ENCODE results near the gene HNRNPLL.
"Not testable (repeated sequence)": the region's sequence is repeated elsewhere in the genome, so short reads cannot be mapped to it uniquely, and the experiment has no call there.

The HNRNPLL gene

GRCh38 chr2:38619458-38620164 lies 16.9 kb upstream of the HNRNPLL start:
- DNase-seq: no peak

DNA sequence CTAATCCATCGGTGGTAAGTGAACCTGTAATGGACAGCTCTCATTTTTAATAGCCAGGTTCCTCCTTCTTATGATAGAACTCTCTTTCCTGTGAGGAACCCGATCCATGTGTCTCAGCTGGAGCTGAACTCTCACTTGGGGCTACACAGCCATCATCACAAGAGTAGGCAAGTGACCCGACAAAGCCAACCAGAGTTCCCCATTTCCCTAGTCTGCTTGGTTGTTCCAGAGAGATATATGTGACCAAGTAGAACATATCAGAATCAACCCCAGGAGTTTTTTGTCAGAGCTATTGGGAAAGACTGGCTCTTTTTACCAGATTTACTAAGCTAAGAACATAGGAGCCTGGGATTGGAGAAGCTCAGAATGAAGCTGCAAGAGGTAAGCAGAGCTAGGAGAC lies 14.6 kb upstream of the HNRNPLL start:
- DNase-seq: no peak

GRCh38 chr2:38615237-38615636 lies 12.5 kb upstream of the HNRNPLL start:
- DNase-seq: no peak

- no peak for DNase-seq
Observed at GRCh38 chr2:38613849-38614213, 11.1 kb upstream of the HNRNPLL start.

DNA sequence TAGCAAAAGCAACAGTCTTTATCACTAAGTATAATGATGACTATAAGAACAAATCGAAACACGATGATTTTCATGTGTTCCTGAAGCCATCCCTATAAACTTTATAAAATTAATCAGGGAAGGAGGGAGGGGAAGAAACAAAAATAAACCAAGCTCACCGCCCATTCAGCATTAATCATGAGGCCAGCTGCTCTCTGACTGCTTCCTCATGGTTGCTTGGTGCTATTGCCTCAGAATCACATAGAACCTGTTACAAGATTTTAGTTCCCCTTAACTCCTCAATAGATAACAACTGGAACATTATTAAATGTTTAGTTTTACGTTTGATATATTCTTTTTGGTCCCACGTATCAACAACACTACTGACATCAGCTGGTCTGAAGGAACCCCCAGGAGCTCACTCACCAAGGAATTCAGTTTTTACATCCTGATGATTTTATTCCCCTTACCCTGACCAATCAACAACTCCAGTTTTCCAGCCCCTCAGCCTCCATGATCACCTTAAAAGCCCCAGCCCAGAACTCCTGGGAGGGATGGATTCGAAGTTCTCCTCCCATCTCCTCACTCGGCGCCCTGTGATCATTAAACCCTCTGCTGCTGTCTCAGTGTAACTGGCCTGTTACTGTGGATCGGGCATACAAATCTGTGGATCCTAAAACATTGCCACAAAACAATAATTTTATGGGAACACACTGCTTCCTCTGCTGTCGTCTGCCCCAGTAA lies 10.6 kb upstream of the HNRNPLL start:
- no peak for DNase-seq

- DNase-seq: no peak
Observed at GRCh38 chr2:38610851-38611801, 8.4 kb upstream of the HNRNPLL start.

GRCh38 chr2:38609246-38609645 lies 6.5 kb upstream of the HNRNPLL start:
- DNase-seq: not testable (repeated sequence)

GRCh38 chr2:38608755-38609154 lies 6.0 kb upstream of the HNRNPLL start:
- DNase-seq: no peak

DNA sequence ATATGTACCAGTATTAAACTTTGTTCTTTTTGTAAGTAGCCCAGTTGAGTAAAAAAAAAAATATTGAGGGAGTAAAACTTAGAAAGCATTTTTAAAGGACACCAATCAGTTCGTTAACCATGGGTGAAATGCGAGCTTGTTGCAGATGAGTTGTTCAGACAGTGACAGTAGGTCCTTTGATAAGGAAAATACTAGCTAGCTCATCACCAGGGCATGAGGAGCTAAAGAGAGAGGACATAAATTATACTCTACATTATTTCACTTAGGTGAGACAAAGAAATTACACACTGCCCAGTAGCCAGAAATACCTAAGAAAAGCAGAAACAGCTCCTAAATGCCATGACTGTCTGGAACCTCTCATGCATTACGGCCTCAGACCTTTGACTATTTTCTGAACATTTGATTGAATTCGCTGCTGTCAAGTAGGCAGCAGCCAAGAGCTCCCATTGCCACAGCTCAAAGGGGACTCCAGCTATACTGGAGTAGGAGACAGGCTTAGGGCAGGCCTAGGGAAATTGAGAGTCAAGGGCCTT lies 2.6 kb upstream of the HNRNPLL start:
- DNase-seq: no peak

DNA sequence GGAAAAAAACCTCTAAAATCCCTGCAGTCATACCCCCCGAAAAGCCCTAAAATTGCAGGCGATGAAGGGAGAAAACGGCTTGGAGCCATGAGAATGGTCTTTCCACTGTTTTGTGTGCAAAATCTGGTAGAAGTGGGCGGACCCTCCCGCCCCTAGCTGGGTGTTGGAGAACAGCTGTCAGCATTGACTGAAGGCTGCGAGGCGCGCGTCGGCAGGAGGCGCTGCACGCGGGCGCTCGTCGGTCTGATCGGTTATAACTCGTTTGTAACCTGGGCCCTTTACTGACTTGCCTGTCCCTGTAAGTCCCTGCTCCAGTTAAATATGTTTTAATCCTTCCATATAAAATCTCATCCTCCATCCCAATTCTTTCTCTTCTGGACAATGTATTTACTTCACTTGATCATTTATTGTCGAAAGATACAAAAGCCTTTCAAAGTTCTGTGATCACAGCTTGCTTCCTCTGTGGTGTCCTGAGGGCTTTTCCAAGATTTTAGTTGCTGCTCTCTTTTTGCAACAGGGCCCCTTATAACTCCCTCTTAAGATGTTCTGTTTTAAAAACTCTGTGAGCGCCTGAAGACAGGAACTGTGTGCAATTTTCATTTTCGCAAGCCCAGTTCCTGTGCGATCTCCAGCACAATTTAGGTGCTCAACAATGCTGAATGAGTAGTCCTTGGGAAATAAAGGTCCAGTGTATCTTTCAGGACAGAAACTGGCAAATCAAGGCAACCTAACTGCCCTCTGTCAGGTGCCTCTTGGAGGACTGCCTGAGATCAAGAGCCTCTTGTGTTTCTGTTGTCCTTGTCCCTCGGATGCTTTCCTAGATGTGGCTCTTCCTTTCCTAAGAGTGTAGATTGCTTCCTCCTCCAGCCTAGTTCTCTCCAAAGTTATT lies 918 bp upstream of the HNRNPLL start:
- no peak for DNase-seq

- no peak for DNase-seq
Observed at GRCh38 chr2:38602136-38602731, 494 bp downstream of the HNRNPLL start.

GRCh38 chr2:38601463-38602135 lies 1.1 kb downstream of the HNRNPLL start:
- DNase-seq: no peak

- no peak for DNase-seq
Observed at GRCh38 chr2:38600921-38601455, 1.7 kb downstream of the HNRNPLL start.

DNA sequence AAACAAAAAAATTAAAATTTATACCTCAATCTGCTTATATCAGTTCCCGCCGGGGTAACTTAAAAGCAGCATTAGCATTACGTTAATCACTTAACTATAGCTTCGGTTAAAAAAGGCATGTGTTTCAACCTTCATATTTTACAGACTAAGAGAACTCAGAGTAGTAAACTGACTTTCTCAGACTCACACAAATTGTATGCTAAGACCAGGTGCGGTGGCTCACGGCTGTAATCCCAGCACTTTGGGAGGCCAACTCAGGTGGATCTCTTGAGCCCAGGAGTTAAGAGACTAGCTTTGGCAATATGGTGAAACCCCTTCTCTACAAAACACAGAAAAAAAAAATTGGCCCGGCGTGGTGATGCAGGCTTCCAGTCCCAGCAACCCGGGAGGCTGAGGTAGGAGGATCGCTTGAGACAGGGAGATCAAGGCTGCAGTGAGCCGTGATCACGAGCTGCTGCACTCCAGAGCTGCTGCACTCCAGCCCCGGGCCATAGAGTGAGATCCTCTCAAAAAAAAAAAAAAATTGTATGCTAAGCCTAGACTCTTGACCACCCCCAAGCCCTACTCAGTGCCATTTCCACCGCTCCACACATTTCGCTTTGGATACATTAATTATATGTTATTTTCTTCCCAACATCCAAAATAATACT lies 2.4 kb downstream of the HNRNPLL start:
- DNase-seq: no peak

GRCh38 chr2:38599706-38600105 lies 3.0 kb downstream of the HNRNPLL start:
- DNase-seq: no peak

DNA sequence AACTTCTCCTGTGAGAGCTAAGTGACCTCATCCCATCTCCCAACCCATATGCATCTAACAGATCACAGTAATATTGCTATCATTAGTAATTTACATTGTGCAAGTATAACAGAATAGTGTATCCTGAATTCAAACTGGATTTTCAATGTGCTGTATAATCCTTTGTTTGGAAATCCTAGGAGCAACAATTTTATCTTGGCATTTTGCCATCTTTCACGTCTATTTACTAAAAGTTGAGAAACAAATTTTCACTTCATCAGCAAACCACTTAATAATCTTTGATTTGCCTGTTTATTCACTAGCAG lies 3.8 kb downstream of the HNRNPLL start:
- DNase-seq: no peak

- no peak for DNase-seq
Observed at GRCh38 chr2:38598200-38598990, 4.3 kb downstream of the HNRNPLL start.

DNA sequence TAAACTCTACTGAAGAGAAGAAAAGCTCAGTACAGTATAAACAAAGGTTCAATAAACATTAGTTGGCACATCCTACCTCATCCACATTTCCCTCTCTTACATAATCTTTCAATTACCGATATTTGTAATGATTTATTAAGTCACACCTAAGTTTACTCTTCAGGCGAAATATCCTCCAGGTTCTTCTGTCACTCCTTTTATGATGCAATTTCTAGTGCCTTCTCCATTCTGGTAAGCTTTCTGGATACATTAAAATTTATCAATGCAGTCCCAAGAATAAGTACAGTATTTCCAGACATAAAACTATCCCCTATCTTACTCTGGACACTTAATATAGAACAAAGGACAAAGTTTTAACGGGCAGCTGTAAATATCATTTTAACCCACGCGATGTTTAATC lies 5.6 kb downstream of the HNRNPLL start:
- DNase-seq: no peak

DNA sequence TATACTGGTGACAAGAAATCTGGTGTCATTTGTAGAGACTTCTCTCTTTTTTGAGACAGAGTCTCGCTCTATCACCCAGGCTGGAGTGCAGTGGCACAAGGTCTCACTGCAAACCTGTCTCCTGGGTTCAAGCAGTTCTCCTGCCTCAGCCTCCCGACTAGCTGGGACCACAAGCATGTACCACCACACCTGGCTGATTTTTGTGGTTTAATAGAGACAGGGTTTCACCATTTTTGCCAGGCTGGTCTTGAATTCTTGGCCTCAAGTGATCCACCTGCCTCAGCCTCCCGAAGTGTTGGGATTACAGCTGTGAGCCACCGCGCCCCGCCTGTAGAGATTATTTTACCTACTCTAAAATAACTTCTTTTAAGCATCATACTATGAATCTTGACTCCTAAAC lies 6.5 kb downstream of the HNRNPLL start:
- no peak for DNase-seq

DNA sequence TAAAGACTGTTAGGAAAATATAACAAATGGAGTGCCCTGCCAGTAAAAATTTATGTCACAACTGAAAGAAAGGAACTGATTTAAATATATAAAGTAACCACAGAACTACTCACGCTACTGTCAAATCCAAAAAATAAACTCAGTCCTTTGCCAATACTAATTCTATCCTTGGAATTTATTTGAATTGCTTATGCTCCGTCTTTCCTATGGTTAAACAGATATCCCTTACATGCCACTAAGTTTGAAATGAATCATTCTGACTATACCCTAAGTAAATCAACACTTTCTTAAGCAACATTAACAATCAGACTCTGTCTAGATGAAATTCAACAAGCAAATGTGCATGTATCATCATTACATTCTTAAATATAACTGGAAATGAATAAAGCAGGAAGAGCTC lies 9.8 kb downstream of the HNRNPLL start:
- DNase-seq: no peak
